Upper lobe of right lung (tissue), 1 donor: ENCODE data around the gene YIPF1. TPM values are rescaled to one million over a fixed set of nuclear protein-coding genes. Genes with fewer than 3 reads are reported as not detected.
"Not testable (repeated sequence)": the region's sequence is repeated elsewhere in the genome, so short reads cannot be mapped to it uniquely, and the experiment has no call there.

Experiments
- ATAC-seq: fragments of 200-7000 bp; cut with Tn5 transposase; one replicate; pipeline ENCODE4 v1.9.1; 2020; ENCODE audit warnings: mild to moderate bottlenecking, moderate library complexity
- DNase-seq: peaks from one replicate; pipeline ENCODE4 v3.0.0-alpha.2; 2020
- H3K27ac ChIP-seq: fragments of 200-600 bp; one replicate; pipeline ENCODE4 v1.8.0; 2022
- H3K27me3 ChIP-seq: fragments of 200-600 bp; one replicate; pipeline ENCODE4 v1.8.0; 2022; ENCODE audit warnings: mild to moderate bottlenecking
- H3K36me3 ChIP-seq: fragments of 200-600 bp; one replicate; pipeline ENCODE4 v1.8.0; 2022
- H3K4me1 ChIP-seq: fragments of 200-600 bp; one replicate; pipeline ENCODE4 v1.8.0; 2022
- H3K4me3 ChIP-seq: fragments of 200-600 bp; one replicate; pipeline ENCODE4 v1.8.0; 2022; ENCODE audit warnings: mild to moderate bottlenecking
- H3K9me3 ChIP-seq: fragments of 200-600 bp; one replicate; pipeline ENCODE4 v1.8.0; 2022
- intact Hi-C: fragments of 100-400 bp; cut with DNase I; formaldehyde crosslinking; loops from one replicate; pipeline ENCODE4 v1.11.0; 2022
- total RNA-seq: library from RNA; stranded (reverse); fragmentation: NEBNext Ultra II Directional; extraction: Animal tissue kit (Norgen Biotek cat#: 25700); gene quantifications from one replicate; pipeline ENCODE4 v1.2.1, GENCODE V29; 2021
- TF ChIP-seq, protein P1 (sequence below): fragments of 200-600 bp; IDR thresholded peaks from one replicate; pipeline ENCODE4 v1.8.0; 2022; ENCODE audit warnings: antibody characterized with exemption
- donor health status: DM: no; HTN: yes; CAD: no; lungs with severe emphysema.

YIPF1 gene
- total RNA-seq, 1 donor from 2014 or later, result 24.1 TPM

DNA sequence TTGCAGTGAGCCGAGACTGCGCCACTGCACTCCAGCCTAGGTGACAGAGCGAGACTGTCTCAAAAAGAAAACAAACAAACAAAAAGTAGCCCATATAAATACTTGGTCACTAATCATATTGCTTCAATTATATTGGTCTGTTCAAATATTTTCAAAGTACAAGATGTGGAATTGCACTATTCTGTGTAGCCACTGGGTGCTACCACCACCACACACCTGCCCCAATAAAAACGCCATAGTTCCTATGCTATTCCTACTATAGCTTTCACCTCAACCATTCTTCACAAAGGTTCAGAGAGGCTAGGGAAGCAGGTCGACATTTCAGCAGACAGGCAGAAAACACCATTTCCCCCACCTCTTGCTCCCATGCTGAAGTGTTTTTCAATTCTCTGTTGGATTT is 68.2 kb downstream of the YIPF1 start:
- Histone ChIP-seq H3K4me3 (no peak overlapping the region), H3K9me3 (no peaks in the 10 kb centered on the region), H3K27me3 (no peaks in the 10 kb centered on the region), H3K4me1 (no peaks in the 10 kb centered on the region), H3K36me3 (peaks cover 17% of the 10 kb centered on the region), H3K27ac (no peak overlapping the region)
- TF ChIP-seq, protein P1, sequence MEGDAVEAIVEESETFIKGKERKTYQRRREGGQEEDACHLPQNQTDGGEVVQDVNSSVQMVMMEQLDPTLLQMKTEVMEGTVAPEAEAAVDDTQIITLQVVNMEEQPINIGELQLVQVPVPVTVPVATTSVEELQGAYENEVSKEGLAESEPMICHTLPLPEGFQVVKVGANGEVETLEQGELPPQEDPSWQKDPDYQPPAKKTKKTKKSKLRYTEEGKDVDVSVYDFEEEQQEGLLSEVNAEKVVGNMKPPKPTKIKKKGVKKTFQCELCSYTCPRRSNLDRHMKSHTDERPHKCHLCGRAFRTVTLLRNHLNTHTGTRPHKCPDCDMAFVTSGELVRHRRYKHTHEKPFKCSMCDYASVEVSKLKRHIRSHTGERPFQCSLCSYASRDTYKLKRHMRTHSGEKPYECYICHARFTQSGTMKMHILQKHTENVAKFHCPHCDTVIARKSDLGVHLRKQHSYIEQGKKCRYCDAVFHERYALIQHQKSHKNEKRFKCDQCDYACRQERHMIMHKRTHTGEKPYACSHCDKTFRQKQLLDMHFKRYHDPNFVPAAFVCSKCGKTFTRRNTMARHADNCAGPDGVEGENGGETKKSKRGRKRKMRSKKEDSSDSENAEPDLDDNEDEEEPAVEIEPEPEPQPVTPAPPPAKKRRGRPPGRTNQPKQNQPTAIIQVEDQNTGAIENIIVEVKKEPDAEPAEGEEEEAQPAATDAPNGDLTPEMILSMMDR, result no peak
- intact Hi-C loops, result no loop called here
- ATAC-seq (no peak), DNase-seq (no peak)

DNA sequence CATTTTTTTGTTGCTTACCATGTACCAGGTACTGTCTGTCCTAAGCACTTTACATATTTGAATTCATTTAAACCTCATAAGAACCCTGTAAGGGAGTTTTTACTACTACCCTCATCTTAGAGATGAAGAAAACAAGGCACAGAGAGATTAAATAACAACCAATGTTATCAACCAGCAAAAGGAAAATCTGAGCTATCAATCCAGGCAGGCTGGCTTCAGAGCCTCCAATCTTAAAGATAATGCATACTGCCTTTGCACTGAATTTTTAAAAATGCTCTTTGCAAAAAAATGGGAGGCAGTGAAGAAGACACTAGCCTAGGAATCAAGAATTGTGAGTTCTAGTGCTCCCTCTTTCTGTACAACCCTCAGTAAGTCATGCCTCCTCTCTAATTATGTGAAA is 70.2 kb downstream of the YIPF1 start:
- Histone ChIP-seq H3K27ac (no peak overlapping the region), H3K4me3 (no peak overlapping the region), H3K9me3 (no peaks in the 10 kb centered on the region), H3K36me3 (peaks cover 4% of the 10 kb centered on the region), H3K4me1 (no peaks in the 10 kb centered on the region), H3K27me3 (no peaks in the 10 kb centered on the region)
- intact Hi-C loops, result no loop called here
- no peak for DNase-seq
- TF ChIP-seq, protein P1, result no peak
- ATAC-seq, result no peak

DNA sequence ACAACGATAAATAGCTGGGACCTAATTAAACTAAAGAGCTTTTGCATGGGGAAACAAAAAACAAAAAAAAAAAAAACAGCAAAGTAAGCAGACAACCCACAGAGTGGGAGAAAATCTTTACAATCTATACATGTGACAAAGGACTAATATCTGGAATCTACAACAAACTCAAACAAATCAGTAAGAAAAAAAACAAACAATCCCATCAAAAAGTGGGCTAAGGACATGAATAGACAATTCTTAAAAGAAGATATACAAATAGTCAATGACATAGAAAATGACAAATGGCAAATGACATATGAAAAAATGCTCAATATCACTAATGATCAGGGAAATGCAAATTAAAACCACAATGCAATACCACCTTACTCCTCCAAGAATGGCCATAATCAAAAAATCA is 73.0 kb downstream of the YIPF1 start:
- H3K27me3 ChIP-seq, DNase-seq, H3K4me1 ChIP-seq, H3K27ac ChIP-seq, intact Hi-C loops, H3K36me3 ChIP-seq, ATAC-seq, H3K4me3 ChIP-seq, H3K9me3 ChIP-seq: not testable (repeated sequence)

DNA sequence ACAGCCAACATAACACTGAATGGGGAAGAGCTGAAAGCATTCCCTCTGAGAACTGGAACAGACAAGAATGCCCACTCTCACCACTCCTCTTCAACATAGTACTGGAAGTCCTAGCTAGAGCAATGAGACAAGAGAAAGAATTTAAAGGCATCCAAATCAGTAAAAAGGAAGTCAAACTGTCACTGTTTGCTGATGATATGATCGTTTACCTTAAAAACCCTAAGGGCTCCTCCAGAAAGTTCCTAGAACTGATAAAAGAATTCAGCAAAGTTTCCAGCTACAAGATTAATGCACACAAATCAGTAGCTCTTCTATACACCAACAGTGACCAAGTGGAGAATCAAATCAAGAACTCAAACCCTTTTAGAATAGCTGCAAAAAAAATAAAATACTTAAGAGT is 74.1 kb downstream of the YIPF1 start:
- ATAC-seq, intact Hi-C loops, H3K4me1 ChIP-seq, H3K27ac ChIP-seq, H3K4me3 ChIP-seq, H3K27me3 ChIP-seq, DNase-seq, H3K36me3 ChIP-seq, H3K9me3 ChIP-seq: not testable (repeated sequence)

DNA sequence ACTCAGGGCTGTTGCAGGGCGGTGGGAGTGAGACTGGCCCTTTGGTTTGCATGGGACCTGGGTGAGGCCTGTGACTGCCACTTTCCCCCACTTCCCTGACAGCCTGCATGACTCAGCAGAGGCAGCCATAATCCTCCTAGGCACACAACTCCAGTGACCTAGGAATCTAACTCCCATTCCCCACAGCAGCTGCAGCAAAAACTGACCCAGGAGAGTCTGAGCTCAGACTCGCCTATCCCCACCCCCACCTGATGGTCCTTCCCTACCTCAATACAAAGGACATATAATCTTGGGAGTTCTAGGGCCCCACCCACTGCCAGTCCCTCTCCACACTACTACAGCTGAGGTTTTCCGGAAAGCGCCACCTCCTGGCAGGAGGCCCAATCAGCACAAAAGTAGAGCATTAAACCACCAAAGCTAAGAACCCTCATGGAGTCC is 78.2 kb downstream of the YIPF1 start:
- Histone ChIP-seq H3K4me3 (no peak overlapping the region), H3K27ac (no peak overlapping the region), H3K27me3 (no peaks in the 10 kb centered on the region), H3K36me3 (peaks cover 23% of the 10 kb centered on the region), H3K9me3 (no peaks in the 10 kb centered on the region), H3K4me1 (no peaks in the 10 kb centered on the region)
- TF ChIP-seq, protein P1, result no peak
- ATAC-seq (no peak), DNase-seq (no peak)
- intact Hi-C loops, result no loop called here

DNA sequence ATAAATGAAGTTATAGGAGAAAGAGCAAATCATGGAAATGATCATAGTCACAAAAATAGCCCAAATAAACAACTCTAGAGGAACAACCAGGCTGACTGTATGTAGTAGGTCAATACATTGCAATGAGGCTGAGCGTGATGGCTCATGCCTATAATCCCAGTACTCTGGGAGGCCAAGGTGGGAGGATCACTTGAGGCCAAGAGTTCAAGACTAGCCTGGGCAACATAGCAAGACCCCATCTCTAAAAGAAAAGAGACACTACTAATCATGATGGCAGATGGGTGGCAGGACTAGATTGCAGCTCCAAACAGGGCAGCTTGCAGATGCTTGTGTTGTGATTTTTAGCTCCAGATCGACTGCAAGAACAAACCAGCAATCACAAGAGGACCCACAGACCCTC is 79.1 kb downstream of the YIPF1 start:
- TF ChIP-seq, protein P1, result no peak
- H3K9me3 ChIP-seq, result no peaks in the 10 kb centered on the region
- intact Hi-C loops, result no loop called here
- H3K27ac ChIP-seq, result no peak overlapping the region
- H3K4me3 ChIP-seq, result no peak overlapping the region
- no peak for ATAC-seq
- H3K4me1 ChIP-seq, result no peaks in the 10 kb centered on the region
- H3K36me3 ChIP-seq, result peaks cover 32% of the 10 kb centered on the region
- no peak for DNase-seq
- H3K27me3 ChIP-seq, result no peaks in the 10 kb centered on the region

DNA sequence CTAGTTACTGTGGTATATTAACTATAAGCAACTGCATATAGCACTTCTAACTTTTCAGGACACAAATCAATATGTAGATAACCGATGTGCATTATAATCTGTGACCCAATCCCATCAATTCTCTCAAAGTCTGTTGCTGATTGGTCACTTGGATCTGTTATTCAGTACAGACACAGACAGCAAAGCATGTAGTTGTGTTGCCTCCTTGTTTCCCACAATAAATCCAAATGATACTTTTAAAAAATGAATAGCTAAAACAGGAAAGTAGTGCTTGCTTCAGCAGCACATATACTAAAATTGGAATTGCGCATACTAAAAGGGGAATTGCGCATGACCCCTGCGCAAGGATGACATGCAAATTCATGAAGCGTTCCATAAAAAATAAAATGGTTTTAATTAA is 79.6 kb downstream of the YIPF1 start:
- DNase-seq, result no peak
- peaks cover 37% of the 10 kb centered on the region for H3K36me3 ChIP-seq
- H3K27me3 ChIP-seq, result no peaks in the 10 kb centered on the region
- intact Hi-C loops, result no loop called here
- TF ChIP-seq, protein P1, result no peak
- no peak overlapping the region for H3K4me3 ChIP-seq
- no peaks in the 10 kb centered on the region for H3K4me1 ChIP-seq
- no peak for ATAC-seq
- no peaks in the 10 kb centered on the region for H3K9me3 ChIP-seq
- no peak overlapping the region for H3K27ac ChIP-seq
